ENCODE measurements around the gene LHB.

GRCh38 chr19:49042177-49042576, 25.3 kb upstream of the LHB start:
- TF ChIP-seq CTCF (conservative IDR thresholded peaks at IDR 0.05; ENCODE audit: low read depth, low read length) (no peak), EZH2phosphoT487 (IDR thresholded peaks at IDR 0.05; ENCODE audit: borderline replicate concordance, low read length) (no peak)

All from PC-3 (cell line).